Fibroblast of upper back skin (primary cell): ENCODE results near the gene NOVA1.
A peak's percentile ranks its signal among the peaks of the same experiment; 100 is the strongest.
"Not testable (repeated sequence)": the region's sequence is repeated elsewhere in the genome, so short reads cannot be mapped to it uniquely, and the experiment has no call there.

Experiments used
- DNase-seq: peaks from one replicate; pipeline ENCODE4 v3.0.0-alpha.2; 2013

Gene NOVA1

GRCh38 chr14:26597589-26598080, at the start of gene NOVA1:
NOVA1 (minus strand) TSS chr14:26598033; CDS start chr14:26597436, 597 bp downstream.
- DNase-seq: no peak

- not testable (repeated sequence) for DNase-seq
Observed at GRCh38 chr14:26645057-26645456, 47.2 kb upstream of the NOVA1 start.

DNA sequence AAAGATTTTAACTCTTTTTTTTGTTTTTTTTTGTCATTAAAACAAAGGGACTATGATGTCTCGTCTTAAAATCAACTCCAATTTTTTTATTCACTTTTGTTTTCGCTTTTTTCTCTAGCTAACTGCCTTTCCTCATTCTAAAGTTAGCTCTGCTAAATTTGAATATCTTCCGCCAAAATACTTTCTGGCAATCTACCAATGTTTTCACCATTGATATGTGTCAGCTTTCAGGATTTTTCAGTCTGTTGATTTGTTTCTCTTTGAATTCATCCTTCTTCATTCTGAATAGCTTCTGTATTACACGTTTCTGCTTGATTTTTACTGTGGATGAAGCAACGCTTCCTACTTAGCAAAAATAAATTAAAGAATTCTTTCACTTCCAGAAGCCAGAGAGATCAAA, 38.7 kb upstream of the NOVA1 start:
- peak; percentile 21 for DNase-seq

- DNase-seq: not testable (repeated sequence)
Observed at GRCh38 chr14:26634946-26635345, 37.1 kb upstream of the NOVA1 start.

DNA sequence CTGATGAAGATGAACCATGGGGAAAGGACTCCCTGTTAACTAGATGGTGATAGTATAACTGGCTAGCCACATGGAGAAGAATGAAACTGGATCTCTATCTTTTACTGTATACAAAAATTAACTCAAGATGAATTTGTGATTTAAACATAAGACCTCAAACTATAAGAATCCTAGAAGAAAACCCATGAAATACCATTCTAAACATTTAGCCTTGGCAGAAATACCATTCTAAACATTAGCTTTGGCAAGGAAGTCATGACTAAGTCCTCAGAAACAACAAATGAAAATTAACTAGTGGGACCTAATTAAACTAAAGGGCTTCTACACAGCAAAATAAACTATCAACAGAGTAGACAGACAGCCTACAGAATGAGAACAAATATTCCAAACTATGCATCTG, 28.4 kb upstream of the NOVA1 start:
- peak; percentile 13 for DNase-seq

DNA sequence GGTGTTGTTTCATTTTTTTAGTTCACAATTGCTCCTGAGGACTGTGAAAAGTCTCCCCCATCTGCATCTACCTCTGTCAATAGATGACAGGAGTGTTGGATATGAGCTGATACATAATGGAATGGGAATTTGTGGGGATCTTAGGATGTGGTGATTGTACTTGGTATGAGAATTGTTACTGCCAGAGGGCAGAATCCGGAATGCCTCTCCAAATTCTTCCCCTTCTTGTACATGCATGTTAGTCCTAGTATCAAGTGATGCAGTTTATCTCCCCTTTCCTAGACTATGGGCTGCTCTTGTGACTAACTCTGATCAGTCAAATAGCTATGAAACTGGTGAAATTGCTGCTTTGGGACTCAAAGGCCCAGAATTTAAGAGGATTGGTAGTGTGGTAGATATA, 24.8 kb upstream of the NOVA1 start:
- peak; percentile 45 for DNase-seq

DNA sequence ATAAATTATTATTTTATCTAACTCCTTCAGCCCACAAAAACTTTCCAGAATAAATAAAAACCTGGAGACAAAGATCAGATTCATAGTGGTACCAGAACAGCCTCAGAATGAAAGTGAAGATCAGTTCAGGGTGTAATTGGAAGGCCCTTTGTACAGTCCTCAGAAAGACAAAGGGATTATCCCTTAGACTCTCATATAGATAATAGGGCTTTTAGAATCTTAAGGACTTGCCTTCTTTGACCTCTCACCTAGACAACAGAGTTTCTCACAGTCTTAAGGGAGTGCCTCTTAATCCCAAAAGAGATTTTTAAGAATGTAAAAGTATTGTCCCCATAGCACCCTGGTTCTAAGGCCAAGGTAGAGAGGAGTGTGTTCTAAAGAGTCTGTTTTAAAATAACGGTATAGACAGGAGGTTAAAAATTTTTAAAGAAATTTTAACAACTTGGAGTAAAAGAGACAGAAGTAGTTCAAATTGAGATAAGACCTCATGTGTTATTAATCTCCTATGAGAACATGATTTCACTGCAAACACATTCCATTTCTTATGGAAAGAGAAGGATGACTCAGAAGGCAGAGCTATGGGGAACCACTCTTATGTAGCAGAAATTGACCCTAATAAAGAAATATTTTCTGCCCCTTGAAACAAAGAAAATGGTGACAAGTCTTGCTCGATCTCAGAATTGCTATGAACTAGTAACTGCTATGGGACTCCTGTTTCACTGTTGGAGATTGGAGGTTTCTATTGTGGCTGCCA, 24.2 kb upstream of the NOVA1 start:
- peak; percentile 73 for DNase-seq

- peak; percentile 37 for DNase-seq
Observed at GRCh38 chr14:26621364-26621763, 23.5 kb upstream of the NOVA1 start.

GRCh38 chr14:26611259-26611658, 13.4 kb upstream of the NOVA1 start:
- no peak for DNase-seq

GRCh38 chr14:26606729-26607312, 9.0 kb upstream of the NOVA1 start:
- DNase-seq: peak; percentile 64

- DNase-seq: no peak
Observed at GRCh38 chr14:26605602-26606001, 7.8 kb upstream of the NOVA1 start.

GRCh38 chr14:26602902-26603301, 5.1 kb upstream of the NOVA1 start:
- no peak for DNase-seq

DNA sequence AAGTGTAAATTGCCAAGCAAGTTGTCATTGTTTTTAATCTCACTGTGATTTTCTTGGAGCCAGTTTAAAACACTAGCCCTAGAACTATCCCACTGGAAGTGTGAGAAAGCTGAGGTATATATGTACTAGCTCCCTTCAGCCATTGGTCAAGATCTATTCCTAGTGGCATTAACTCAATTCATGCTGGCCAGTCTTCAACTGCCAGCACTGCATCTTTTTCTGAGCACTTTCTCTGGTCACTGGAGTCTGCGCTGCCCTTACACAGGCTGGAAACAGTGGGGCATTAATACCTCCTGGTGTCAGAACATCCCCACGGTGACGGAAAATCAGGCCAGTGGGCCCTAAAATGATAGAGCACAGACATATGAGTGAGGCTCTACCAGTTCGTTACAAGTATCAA, 4.0 kb upstream of the NOVA1 start:
- DNase-seq: no peak

DNA sequence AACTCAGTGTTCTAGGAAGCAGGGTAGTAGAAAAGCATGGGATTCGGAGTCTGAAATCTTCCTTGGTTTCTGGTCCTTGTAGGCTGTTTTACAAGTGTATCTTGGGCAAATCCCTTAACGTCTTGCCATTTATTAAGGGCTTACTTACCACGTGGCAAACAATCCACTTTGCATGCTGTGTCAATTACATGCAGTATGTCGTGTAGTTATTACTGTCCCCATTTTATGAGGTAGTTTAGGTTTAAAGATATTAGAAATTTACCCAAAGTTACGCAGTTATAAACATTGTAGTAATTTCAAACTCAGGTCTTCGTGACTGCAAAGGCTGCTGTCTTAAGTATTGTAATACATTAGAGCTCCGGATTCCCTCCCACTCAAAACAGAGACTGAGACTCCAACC, 1.5 kb upstream of the NOVA1 start:
- no peak for DNase-seq

DNA sequence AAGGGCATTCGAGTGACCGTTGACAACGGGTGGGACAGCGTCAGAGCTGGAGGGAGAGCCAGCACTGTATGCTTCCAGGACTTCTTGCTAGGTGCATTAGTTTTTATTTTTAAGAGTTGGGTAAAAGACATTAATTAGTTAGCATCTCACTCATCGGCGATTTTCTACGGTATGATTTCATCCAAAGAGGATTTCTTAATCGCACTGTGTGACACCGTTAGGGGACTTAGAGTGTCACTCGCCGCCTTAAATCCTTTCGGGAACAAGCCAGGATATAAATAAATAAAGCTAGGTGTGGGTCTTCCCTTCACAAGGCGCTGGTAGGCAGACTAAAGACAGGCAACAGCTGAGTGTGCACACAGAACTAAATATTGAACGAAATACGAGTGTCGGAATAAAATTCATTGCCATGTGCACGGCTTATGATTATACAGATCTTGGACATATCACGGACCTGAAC, 869 bp upstream of the NOVA1 start:
- no peak for DNase-seq

DNA sequence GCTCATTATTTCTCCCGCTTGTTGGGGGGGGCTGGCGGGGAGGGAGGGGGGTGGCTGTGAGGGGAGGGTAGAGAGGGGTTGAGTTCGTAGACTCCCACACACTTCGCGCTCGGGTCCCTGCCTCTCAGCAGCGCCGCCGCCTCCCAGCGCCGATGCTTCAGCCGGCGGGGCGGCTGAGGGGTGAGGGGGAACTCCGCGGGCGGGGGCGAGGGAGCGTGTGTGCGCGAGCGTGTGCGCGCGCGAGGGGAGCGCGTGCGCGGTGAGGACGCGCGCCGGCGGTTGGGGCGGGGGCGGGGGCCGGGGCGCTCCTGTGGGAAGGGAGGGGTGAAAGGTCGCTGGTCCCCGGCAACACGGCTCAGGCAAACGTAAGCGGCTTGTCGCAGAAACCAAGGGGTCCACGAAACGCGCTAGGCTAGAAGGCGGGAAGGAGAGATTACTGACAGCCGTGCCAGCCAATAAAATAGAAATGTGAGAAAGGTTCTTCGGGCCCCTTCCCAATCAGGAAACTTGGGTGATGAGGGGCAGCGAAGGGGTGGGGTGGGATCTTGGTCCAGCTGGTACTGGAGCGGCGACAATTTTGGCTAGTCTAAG, 343 bp upstream of the NOVA1 start:
- peak; percentile 91 for DNase-seq

DNA sequence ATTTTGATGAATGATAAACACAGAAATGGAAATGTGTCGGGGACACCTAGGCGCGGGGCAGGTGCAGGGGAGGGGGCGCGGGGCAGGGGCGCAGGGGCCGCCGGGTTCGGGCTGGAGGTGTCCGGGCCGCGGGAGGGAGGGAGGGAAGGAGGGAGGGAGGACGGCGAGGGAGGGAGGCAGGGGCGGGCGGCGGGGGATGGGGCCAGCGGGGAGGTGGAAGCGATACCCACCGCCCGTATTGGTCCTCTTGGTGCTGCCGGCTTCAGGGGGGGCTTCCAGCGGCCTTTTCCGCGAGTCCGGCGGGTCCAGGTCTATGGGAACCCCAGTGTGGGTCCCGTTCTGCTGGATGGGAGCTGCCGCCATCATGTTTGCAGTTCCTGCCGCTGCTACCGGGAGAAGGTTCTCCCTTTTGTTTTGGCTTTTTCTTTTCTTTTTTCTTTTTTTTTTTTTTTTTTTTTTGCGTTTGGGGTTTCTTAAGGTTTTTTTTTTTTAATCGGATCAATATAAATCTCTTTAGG, 703 bp downstream of the NOVA1 start:
- DNase-seq: no peak

DNA sequence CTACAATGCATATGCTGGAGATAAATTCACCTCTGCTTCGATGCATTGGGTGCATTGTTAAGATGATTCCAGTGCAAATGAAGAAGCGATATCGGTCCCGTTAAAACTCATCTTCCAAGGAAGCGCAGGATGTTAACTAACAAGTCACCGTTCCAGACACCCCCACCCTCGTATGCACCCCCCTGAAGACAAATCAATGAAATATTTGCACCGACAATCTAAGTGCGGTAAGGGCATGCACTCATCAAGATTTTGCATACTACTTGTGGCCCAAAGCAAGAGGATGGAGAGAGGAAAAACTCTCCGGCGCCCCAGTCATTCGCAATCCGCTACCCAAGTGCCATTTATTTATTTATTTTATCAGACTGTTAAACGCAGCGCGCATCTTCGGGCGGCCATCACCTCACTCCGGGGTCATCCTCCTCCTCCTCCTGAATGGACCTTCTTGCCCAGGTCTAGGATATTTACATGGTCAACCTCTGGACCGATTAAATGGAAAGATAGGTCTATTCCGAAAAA, 1.2 kb downstream of the NOVA1 start:
- DNase-seq: no peak

DNA sequence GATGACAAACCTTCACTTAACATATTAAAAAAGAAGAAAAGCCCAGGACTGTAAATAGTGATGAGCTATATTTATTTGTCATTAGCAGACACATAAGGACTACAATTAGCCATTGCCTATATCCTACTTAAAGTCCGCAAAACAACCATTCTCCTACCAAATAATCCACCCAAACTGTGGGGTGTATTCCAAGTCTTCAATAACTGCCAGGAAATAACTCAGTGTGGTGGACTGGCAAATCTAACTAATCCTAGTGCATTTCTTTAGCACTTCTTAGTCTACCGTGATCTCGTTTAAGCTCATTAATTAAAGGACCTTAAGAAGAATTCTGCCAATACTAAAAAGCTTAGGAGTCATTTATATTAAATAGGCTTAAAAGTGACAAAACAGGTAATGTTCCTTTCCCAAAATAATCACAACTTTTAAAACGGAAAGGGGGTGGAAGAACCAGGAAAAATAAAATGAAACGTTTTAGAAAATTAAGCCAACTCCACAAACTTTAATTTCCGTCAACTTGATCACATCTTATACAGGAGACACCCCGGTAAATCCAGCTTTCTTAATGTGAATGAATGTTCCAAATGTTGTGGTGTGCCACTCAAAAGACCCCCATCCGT, 1.8 kb downstream of the NOVA1 start:
- no peak for DNase-seq

DNA sequence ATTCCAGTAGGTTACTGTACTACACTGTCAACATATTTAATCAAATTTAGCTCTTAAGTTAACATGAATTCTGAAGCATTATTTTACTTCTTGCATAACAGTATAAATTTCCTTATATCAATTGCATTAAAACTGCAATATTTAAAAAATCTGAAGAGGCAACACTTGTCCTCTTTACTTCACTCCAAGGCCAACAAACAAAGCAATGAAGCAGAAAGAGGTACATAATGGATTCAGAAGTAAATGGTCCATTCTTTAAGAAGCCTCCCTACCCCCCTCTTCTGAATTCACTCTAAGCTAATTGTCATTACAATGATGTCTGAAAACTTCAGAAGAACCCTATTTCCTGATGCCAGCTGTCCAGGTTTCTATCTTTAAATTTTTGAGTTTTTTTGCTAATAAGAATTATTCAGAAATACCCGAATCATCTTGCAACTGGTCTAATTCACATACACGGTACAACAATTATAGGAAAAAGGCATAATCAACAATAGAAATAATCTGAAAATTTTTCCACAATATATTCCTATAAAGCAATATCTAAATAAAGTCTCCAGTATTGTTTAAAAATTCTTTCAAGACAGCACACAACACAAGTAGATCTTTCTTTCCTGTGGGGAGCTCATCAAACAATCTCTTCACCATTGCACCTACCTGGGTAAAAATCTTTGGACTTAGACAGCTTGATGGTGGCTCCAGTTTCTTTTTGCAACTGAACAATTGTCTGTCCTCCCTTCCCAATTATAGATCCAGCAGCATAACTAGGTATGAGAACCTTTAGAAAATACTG, 2.9 kb downstream of the NOVA1 start:
- no peak for DNase-seq

DNA sequence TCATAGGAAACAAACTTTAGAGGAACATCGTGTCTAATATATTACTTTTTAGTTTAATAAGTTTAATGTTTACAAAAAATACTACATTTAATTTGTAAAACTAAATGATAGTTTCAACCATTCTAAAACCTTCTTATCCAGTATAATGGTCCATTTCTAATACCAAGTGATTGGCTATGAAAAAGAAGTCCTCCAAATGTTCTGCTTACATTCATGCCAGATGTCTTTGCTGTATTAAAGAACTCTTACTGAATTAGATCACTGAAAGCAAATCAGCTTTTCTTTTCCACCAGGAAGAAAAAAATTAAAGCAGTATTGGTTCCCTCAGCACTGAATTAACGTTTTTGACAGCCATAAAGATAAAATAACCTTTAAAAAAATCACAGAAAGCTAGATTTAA, 3.7 kb downstream of the NOVA1 start:
- no peak for DNase-seq

- DNase-seq: no peak
Observed at GRCh38 chr14:26593357-26593756, 4.5 kb downstream of the NOVA1 start.
